Mucosa of stomach (tissue), 1 donor: ENCODE results near the gene MCAT.
"Not testable (repeated sequence)": the region's sequence is repeated elsewhere in the genome, so short reads cannot be mapped to it uniquely, and the experiment has no call there.

Experiments
- H3K27me3 ChIP-seq: one replicate; pipeline ENCODE4 v1.7.0; 2013; ENCODE audit warnings: mild to moderate bottlenecking, low read length; ENCODE audit not compliant: control insufficient read depth, insufficient read depth
- H3K36me3 ChIP-seq: one replicate; pipeline ENCODE4 v1.7.0; 2013; ENCODE audit warnings: low read length; ENCODE audit not compliant: control insufficient read depth, insufficient read depth
- H3K4me1 ChIP-seq: one replicate; pipeline ENCODE4 v1.7.0; 2013; ENCODE audit warnings: mild to moderate bottlenecking, low read length; ENCODE audit not compliant: control insufficient read depth, insufficient read depth
- H3K4me3 ChIP-seq: one replicate; pipeline ENCODE4 v1.7.0; 2013; ENCODE audit warnings: low read length
- H3K9ac ChIP-seq: one replicate; pipeline ENCODE4 v1.7.0; 2013; ENCODE audit warnings: mild to moderate bottlenecking, low read length, moderate library complexity
- H3K9me3 ChIP-seq: one replicate; pipeline ENCODE4 v1.7.0; 2013; ENCODE audit warnings: mild to moderate bottlenecking, low read length, moderate library complexity; ENCODE audit not compliant: control insufficient read depth
- donor health status: Pancreatic carcinoma.

The MCAT gene

DNA sequence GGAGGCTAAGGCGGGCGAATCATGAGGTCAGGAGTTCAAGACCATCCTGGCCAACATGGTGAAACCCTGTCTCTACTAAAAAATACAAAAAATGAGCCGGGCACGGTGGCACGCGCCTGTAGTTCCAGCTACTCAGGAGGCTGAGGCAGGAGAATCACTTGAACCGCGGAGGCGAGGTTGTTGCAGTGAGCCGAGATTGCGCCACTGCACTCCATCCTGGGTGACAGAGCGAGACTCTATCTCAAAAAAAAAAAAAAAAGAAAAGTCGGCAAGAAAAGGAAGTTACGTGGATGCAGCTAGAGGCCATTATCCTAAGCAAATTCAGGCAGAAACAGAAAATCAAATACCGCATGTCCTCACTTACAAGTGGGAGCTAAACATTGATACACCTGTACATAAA is 3.1 kb upstream of the MCAT start:
- H3K4me3 ChIP-seq, H3K9me3 ChIP-seq, H3K9ac ChIP-seq, H3K27me3 ChIP-seq, H3K36me3 ChIP-seq: not testable (repeated sequence)
- peaks cover 12% of the 10 kb centered on the region for H3K4me1 ChIP-seq

DNA sequence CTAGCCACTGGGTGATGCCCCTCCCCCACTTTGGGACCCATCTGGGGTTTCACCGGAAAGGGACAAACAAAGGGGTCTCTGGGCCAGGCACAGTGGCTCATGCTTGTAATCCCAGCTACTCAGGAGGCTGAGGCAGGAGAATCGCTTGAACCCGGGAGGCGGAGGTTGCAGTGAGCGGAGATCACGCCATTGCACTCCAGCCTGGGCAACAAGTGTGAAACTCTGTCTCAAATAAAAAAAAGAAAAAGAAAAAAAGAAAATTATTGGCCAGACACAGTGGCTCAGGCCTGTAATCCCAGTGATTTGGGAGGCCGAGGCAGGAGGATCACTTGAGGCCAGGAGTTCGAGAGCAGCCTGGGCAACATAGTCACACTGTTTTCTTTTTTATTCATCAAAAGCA is 2.2 kb upstream of the MCAT start:
- not testable (repeated sequence) for H3K9ac ChIP-seq

DNA sequence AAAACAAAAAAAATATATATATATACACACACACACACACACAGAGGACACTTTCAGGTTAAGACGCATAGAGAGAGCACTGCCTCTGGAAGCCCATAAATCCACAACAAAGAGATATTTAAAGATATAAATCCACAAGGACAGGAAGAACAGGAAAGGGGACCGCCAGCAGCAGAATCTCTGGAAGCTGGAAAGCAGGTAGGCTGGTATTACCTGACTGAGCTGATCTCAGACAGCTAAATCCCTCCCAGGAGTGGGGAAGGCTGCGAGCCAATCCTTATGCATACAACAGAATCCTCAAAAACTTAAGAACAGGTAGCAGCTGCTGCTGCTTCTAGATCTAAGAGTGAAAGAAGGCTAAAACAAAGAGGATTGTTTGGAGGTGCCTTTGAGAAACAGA is 1.8 kb upstream of the MCAT start:
- Histone ChIP-seq H3K36me3 (no peaks in the 10 kb centered on the region), H3K4me1 (peaks cover 6% of the 10 kb centered on the region), H3K9ac (no peak overlapping the region), H3K4me3 (no peak overlapping the region), H3K9me3 (no peaks in the 10 kb centered on the region), H3K27me3 (no peaks in the 10 kb centered on the region)

More for the DNA sequence above, 2.2 kb upstream of the MCAT start:
- not testable (repeated sequence) for H3K9me3 ChIP-seq, H3K4me3 ChIP-seq, H3K4me1 ChIP-seq, H3K36me3 ChIP-seq, H3K27me3 ChIP-seq

DNA sequence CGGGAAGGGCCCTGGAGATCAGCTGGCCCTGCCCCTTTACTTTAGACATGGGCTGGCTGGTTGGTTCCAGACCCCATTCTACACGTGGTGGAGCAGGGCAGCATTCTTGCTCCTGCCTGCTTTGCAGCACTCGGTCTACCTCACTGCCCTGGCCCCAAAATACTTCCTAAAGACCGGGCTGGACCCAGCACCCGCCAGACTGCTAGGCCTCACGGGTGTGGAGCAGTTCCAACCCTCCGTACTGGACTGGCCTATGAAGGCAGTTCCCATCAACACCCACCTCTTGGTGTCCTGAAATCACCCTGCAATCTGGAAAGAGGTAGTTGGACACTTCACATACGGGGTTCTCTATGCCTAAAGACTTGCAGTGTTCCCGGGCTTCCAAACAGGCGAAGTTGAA is 6.4 kb downstream of the MCAT start:
- no peak overlapping the region for H3K9ac ChIP-seq
- no peaks in the 10 kb centered on the region for H3K27me3 ChIP-seq
- H3K4me1 ChIP-seq = peaks cover 9% of the 10 kb centered on the region
- peaks cover 23% of the 10 kb centered on the region for H3K36me3 ChIP-seq
- no peaks in the 10 kb centered on the region for H3K9me3 ChIP-seq
- no peak overlapping the region for H3K4me3 ChIP-seq

DNA sequence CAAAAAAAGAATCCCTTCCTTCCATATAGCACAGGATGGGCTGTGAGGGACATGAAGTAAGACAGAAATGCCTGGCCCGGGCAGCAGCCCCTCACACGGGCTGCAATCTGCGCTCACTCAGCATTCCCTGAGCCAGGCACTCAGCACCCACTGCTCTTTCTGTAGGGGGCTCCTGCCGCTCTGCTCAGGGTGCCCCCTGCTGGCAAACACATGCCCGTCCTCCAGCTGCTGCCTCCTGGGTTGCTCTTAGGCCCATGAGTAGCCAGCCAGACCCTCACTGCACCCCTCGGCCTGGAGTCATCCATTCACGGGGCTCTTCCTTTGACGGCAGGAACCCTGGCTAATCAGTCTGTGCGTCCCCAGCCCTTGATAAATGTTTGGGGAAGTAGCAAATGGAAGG is 6.9 kb downstream of the MCAT start:
- peaks cover 9% of the 10 kb centered on the region for H3K4me1 ChIP-seq
- no peaks in the 10 kb centered on the region for H3K27me3 ChIP-seq
- H3K9ac ChIP-seq = no peak overlapping the region
- H3K36me3 ChIP-seq = peaks cover 23% of the 10 kb centered on the region
- no peaks in the 10 kb centered on the region for H3K9me3 ChIP-seq
- H3K4me3 ChIP-seq = no peak overlapping the region

DNA sequence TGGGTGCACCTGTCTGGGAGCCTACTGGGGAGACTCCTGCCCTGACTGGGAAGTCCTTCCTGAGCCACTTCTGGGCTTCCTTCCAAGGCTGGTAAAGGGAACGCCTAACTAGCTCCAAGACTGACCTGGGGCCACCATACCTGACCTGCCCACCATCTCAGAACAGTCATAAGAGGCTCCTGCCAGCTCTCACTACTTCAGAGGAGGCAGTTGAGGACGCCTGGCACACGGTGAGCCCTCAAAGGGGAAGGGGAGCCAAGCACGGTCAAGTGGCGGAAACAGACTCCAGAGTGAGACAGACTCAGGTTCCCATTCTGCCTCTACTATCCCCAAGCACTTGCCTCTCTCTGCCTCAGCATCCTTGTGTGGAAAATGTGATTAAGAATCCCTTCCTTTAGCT is 7.6 kb downstream of the MCAT start:
- H3K4me1 ChIP-seq = peaks cover 9% of the 10 kb centered on the region
- no peaks in the 10 kb centered on the region for H3K27me3 ChIP-seq
- no peak overlapping the region for H3K9ac ChIP-seq
- peaks cover 23% of the 10 kb centered on the region for H3K36me3 ChIP-seq
- no peaks in the 10 kb centered on the region for H3K9me3 ChIP-seq
- H3K4me3 ChIP-seq = no peak overlapping the region

DNA sequence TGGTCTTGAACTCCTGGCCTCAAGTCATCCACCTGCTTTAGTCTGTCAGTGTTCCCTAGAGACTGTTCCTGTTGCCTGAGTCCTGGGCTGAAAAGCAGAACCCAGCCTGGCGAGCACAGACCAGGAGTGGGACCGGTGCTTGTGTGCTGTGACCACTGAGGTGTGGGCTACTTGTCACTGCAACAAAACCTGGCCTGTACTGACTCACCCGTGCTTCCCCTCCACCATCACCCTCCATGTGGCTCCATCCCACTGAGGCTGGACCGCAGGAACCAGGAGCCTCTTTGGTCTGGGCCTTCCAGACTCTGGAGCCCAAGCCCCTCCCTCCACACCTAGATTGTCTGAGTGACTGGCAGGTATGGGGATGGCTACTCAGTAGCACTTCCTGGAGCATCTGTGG is 8.6 kb downstream of the MCAT start:
- Histone ChIP-seq H3K27me3 (no peaks in the 10 kb centered on the region), H3K4me3 (no peak overlapping the region), H3K36me3 (peaks cover 23% of the 10 kb centered on the region), H3K9me3 (no peaks in the 10 kb centered on the region), H3K9ac (no peak overlapping the region), H3K4me1 (peaks cover 15% of the 10 kb centered on the region)

DNA sequence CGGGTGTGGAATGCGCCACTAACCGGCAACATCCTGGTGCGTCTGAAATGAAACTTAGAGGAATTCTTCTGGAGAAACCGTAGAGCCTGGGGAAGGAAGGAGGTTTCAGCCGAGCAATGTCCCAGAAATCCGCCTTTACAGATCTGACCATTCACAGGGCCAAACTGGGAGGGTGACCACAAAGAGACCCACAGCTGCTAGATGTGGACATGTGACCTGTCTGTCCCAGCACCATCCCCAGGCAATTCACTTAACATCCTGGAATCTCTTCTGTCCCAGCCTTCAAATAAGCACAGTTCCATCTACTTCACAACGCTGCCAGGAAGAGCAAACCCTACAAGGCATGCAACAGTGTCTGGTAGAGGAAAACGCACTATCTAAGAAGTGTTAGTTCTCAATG is 9.8 kb downstream of the MCAT start:
- Histone ChIP-seq H3K4me1 (peaks cover 26% of the 10 kb centered on the region), H3K9ac (no peak overlapping the region), H3K9me3 (no peaks in the 10 kb centered on the region), H3K4me3 (no peak overlapping the region), H3K36me3 (peaks cover 20% of the 10 kb centered on the region), H3K27me3 (no peaks in the 10 kb centered on the region)

DNA sequence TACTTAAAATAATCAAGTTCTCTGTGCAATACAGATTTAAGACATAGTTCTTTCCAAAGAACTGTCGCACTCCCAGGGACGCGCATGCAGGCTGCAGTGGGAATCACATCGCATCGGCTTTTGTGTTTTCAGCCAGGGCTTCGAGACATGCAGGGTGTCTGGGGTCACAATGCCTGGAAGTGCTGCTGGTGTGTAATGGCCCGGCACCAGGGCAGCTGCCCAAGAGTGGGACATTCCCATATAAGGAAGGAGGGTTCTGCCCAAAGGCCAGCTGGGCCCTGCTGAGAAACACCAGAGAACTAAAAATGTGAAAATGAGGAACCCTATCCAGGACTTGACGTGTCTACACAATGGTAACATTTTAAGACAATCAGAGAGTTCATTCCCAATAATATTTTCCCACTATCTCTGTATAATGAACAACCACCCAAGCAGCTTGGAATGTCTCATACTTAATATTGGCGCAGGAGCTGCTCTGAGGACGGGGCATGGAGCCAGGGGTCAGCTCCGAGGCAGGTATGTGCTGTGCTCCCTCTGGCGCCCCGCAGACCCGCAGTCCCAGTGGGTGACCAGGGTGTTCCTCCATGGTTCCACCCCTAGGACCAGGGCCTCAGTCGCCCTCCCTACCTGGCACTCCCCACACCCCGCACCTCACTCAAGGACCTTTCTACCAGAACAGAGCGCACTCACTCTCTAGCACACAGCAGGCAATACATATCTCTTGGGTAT is 11.3 kb downstream of the MCAT start:
- Histone ChIP-seq H3K27me3 (no peaks in the 10 kb centered on the region), H3K4me1 (peaks cover 41% of the 10 kb centered on the region), H3K36me3 (peaks cover 12% of the 10 kb centered on the region), H3K9ac (no peak overlapping the region), H3K9me3 (no peaks in the 10 kb centered on the region), H3K4me3 (no peak overlapping the region)

DNA sequence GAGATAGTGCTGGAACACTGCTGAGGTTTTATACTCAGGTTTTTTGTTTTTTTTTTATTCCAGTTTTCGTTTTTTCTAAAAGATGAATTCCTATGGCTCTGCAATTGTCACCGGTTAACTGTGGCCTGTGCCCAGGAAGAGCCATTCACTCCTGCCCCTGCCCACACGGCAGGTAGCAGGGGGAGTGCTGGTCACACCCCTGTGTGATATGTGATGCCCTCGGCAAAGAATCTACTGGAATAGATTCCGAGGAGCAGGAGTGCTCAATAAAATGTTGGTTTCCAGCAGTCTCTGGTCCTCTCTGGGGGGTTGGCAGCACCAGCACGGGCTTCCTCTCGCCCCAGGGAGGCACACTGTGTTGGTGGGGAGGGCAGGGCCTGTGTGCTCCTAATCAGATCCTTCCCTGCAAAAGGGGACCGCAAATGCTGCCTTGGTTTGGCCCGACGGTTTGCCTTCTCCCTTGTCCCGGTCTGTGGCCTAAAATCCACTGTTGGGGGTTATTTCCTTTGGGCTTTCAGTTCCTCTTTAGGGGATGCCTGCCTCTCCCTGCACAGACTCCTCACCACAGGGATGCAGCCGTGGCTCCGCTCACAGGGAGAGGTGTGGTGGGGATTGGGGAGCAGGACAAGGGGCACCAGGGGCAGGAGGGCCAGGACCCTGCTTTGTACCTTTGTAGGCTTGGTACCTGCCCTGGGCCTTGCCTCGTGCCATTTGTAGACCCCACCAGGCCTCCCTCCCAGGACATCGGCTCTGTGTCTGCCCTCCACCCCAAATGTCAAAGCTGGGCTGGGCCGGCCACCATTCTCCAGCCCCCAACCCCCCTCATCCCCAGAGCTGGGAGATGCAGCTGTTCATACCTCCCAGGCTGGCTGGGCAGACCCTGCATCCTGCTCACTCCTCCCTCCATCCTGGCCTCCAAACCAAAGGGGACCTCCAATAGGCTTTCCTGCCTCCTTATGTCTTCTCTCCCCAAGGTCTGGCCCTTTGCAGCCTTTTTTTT is 13.5 kb downstream of the MCAT start:
- no peak overlapping the region for H3K9ac ChIP-seq
- H3K4me1 ChIP-seq = peaks cover 44% of the 10 kb centered on the region
- no peaks in the 10 kb centered on the region for H3K9me3 ChIP-seq
- peaks cover 6% of the 10 kb centered on the region for H3K36me3 ChIP-seq
- no peaks in the 10 kb centered on the region for H3K27me3 ChIP-seq
- no peak overlapping the region for H3K4me3 ChIP-seq

DNA sequence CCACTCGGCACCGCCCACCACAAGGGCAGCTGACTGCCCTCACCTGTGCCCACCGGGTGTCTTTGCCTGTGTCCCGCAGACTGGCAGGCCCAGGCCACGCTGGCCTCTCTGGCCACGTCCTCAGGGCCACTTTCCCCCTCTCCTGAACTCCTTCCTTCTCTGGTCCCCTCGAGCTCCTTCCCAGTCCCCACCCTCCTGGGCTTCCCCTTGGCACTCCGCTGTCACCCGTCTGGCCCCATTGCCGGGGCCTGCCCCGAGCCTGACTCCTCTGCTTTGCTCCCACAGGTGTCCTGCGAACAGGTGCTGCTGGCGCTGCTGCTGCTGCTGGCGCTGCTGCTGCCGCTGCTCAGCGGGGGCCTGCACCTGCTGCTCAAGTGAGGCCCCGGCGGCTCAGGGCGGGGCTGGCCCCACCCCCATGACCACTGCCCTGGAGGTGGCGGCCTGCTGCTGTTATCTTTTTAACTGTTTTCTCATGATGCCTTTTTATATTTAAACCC is 14.2 kb downstream of the MCAT start:
- Histone ChIP-seq H3K9me3 (no peaks in the 10 kb centered on the region), H3K9ac (peak overlapping the region; percentile 82), H3K27me3 (no peaks in the 10 kb centered on the region), H3K4me3 (no peak overlapping the region), H3K4me1 (peaks cover 49% of the 10 kb centered on the region), H3K36me3 (peaks cover 6% of the 10 kb centered on the region)

DNA sequence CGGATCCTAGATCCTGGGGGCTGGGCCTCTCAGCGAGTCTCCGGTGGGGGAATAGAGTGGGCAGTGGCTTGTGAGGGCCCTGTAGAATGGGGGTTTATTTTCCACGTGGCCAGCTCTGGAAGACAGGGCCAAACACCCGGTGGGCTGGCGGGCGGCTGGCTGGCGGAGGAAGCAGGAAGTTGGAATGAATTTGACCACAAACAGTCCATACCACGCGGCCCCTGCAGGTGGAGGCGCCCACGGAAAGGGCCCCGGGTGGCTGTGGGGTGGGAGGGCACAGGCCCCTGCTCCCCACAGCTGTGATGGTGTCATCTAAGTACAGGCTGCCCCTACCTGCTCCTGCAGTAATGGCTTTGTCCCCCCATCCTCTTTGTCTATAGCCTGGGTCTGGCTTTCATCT is 15.1 kb downstream of the MCAT start:
- Histone ChIP-seq H3K36me3 (peaks cover 2% of the 10 kb centered on the region), H3K4me1 (peaks cover 58% of the 10 kb centered on the region), H3K4me3 (peak overlapping the region; percentile 37), H3K27me3 (no peaks in the 10 kb centered on the region), H3K9me3 (no peaks in the 10 kb centered on the region), H3K9ac (peak overlapping the region; percentile 82)
